GM12878 (cell line): ENCODE measurements around the gene DMD. TPM values are rescaled to one million over a fixed set of nuclear protein-coding genes. Genes with fewer than 3 reads are reported as not detected.

Source experiments
- ATAC-seq: fragments of 200-7000 bp; cut with Tn5 transposase; 3 replicates; pipeline ENCODE4 v1.9.1; 2020; ENCODE audit warnings: mild to moderate bottlenecking, moderate library complexity
- BruUV-seq: library from RNA; stranded (reverse); fragments of 400-500 nt; replicated peaks from 2 replicates; lab custom pipeline; 2021; lab: Mats Ljungman, UMichigan
- CTCF ChIA-PET: fragments of 300-600 bp; sonication (Branson Sonifier 250); formaldehyde crosslinking; extraction: SDS; loops from one replicate; lab custom pipeline; 2021; ENCODE audit warnings: inconsistent platforms; lab: Yijun Ruan, JAX
- POLR2A ChIA-PET: fragments of 350-600 bp; formaldehyde crosslinking; extraction: SDS; loops from one replicate; lab custom pipeline; 2021; ENCODE audit warnings: inconsistent platforms; lab: Charles Lee
- RAD21 ChIA-PET: fragments of 300-600 bp; sonication (Branson Sonifier 250); formaldehyde crosslinking; loops from one replicate; lab custom pipeline; 2023; ENCODE audit warnings: antibody characterized with exemption; ENCODE audit not compliant: unreplicated experiment; lab: Charles Lee
- SMC1A ChIA-PET: fragments of 300-600 bp; sonication (Branson Sonifier 250); formaldehyde crosslinking; loops from one replicate; lab custom pipeline; 2023; ENCODE audit not compliant: unreplicated experiment, uncharacterized antibody; lab: Charles Lee
- DNase-seq: peaks from one replicate; pipeline ENCODE4 v3.0.0-alpha.2; 2011; ENCODE audit warnings: low read depth, low spot score
- FAIRE-seq: peaks from 3 replicates; lab custom pipeline; 2011; peaks lifted over from hg19 to GRCh38; lab: Jason Lieb, UNC
- H2AFZ ChIP-seq: 2 replicates; pipeline ENCODE4 v1.6.0; 2011; ENCODE audit warnings: low read depth, low read length, control low read depth; ENCODE audit not compliant: control insufficient read depth
- H3K27ac ChIP-seq: 2 replicates; pipeline ENCODE4 v1.5.1; 2011; ENCODE audit warnings: control low read depth; ENCODE audit not compliant: control insufficient read depth, insufficient read depth
- H3K27me3 ChIP-seq, 2 experiments: replicated peaks in 1 of 2; 2 replicates each; pipeline versions ENCODE4 v1.6.0 to v1.6.1; 2011; ENCODE audit warnings: low read length in 1 of 2; ENCODE audit not compliant: control insufficient read depth in 2 of 2, insufficient read depth in 2 of 2
- H3K36me3 ChIP-seq, 2 experiments: 2 replicates each; pipeline ENCODE4 v1.5.1; 2011; ENCODE audit warnings: low read length in 1 of 2; ENCODE audit not compliant: control insufficient read depth in 2 of 2, insufficient read depth in 2 of 2
- H3K4me1 ChIP-seq: 2 replicates; pipeline ENCODE4 v1.6.1; 2011; ENCODE audit warnings: mild to moderate bottlenecking, low read length, moderate library complexity, mixed read lengths; ENCODE audit not compliant: control insufficient read depth, insufficient read depth
- H3K4me2 ChIP-seq: 2 replicates; pipeline ENCODE4 v1.6.0; 2011; ENCODE audit warnings: control low read depth; ENCODE audit not compliant: control insufficient read depth, insufficient read depth
- H3K4me3 ChIP-seq: fragments of 200-600 bp; sonication (generic); 2 replicates; pipeline ENCODE4 v1.5.1; 2016
- H3K79me2 ChIP-seq: 2 replicates; pipeline ENCODE4 v1.6.0; 2011; ENCODE audit warnings: low read length; ENCODE audit not compliant: control insufficient read depth, insufficient read depth
- H3K9ac ChIP-seq: 2 replicates; pipeline ENCODE4 v1.8.0; 2011; ENCODE audit warnings: low read length, control low read depth, mixed read lengths; ENCODE audit not compliant: control insufficient read depth, insufficient read depth
- H3K9me3 ChIP-seq: replicated peaks from 3 replicates; pipeline ENCODE4 v1.5.1; 2011; ENCODE audit warnings: mild to moderate bottlenecking, low read length; ENCODE audit not compliant: control insufficient read depth, insufficient read depth
- H4K20me1 ChIP-seq: 2 replicates; pipeline ENCODE4 v1.6.0; 2011; ENCODE audit not compliant: control insufficient read depth, insufficient read depth
- BCL11A ChIP-seq: IDR thresholded peaks from 2 replicates; pipeline ENCODE4 v1.6.1; 2011; ENCODE audit warnings: low read depth, low read length
- BRCA1 ChIP-seq: IDR thresholded peaks from 2 replicates; pipeline ENCODE4 v1.6.1; 2011; ENCODE audit warnings: low read depth, low read length, improper control_type of control experiment
- CTCF ChIP-seq, 3 experiments: IDR thresholded peaks in 2 of 3; conservative IDR thresholded peaks in 1 of 3; 2 replicates each; pipeline ENCODE4 v1.5.1; 2011; ENCODE audit warnings: low read depth in 3 of 3, low read length in 3 of 3, mild to moderate bottlenecking in 3 of 3, control low read depth in 2 of 3, moderate library complexity in 2 of 3, inconsistent platforms in 1 of 3, mixed read lengths in 1 of 3; ENCODE audit not compliant: control insufficient read depth in 2 of 3, insufficient read depth in 1 of 3; ENCODE audit errors: extremely low read depth in 1 of 3
- EED ChIP-seq: sonication (generic); IDR thresholded peaks from 2 replicates; pipeline ENCODE4 v1.6.1; 2016; ENCODE audit warnings: antibody characterized with exemption, low read depth
- EZH2 ChIP-seq: IDR thresholded peaks from 2 replicates; pipeline ENCODE4 v1.6.1; 2012; ENCODE audit warnings: low read depth, mild to moderate bottlenecking, control low read depth, inconsistent platforms, low read length, borderline replicate concordance; ENCODE audit not compliant: control insufficient read depth
- HDGF ChIP-seq: fragments of 450-650 bp; IDR thresholded peaks from 2 replicates; pipeline ENCODE4 v1.6.1; 2016; ENCODE audit warnings: antibody characterized with exemption
- IRF4 ChIP-seq: IDR thresholded peaks from 2 replicates; pipeline ENCODE4 v1.6.1; 2011; ENCODE audit warnings: low read depth, low read length
- MYB ChIP-seq: fragments of 150-350 bp; IDR thresholded peaks from 2 replicates; pipeline ENCODE4 v1.6.1; 2014; ENCODE audit warnings: mild to moderate bottlenecking, low read depth, low read length, borderline replicate concordance
- NKRF ChIP-seq: fragments of 450-650 bp; conservative IDR thresholded peaks from 2 replicates; pipeline ENCODE4 v1.6.1; 2017; ENCODE audit warnings: mild to moderate bottlenecking, moderate library complexity
- SKIL ChIP-seq: fragments of 450-650 bp; IDR thresholded peaks from 2 replicates; pipeline ENCODE4 v1.6.1; 2017; ENCODE audit warnings: mild to moderate bottlenecking, low read depth, inconsistent platforms; ENCODE audit not compliant: poor library complexity, severe bottlenecking
- SMC3 ChIP-seq: IDR thresholded peaks from 2 replicates; pipeline ENCODE4 v1.6.1; 2011; ENCODE audit warnings: low read length, improper control_type of control experiment, borderline replicate concordance
- SPI1 ChIP-seq: IDR thresholded peaks from 2 replicates; pipeline ENCODE4 v1.6.1; 2011; ENCODE audit warnings: low read depth, mild to moderate bottlenecking, low read length, moderate library complexity, borderline replicate concordance; ENCODE audit not compliant: insufficient read depth
- WRNIP1 ChIP-seq: IDR thresholded peaks from 2 replicates; pipeline ENCODE4 v1.6.1; 2011; ENCODE audit warnings: low read depth, low read length, improper control_type of control experiment, borderline replicate concordance
- in situ Hi-C: fragments of 300-500 bp; cut with MboI; formaldehyde crosslinking; loops from 9 replicates; pipeline ENCODE4 v1.14.3; 2018; ENCODE audit warnings: mixed read lengths
- intact Hi-C: fragments of 100-400 bp; cut with micrococcal nuclease; formaldehyde crosslinking; loops from one replicate; pipeline ENCODE4 v1.14.2; 2022; ENCODE audit not compliant: unreplicated experiment
- polyA plus RNA-seq, 11 experiments: library from polyadenylated mRNA; depleted of rRNA in 4 of 11; unstranded in 6 of 11; stranded (reverse) in 5 of 11; fragments of >200 nt; fragmentation: Nextera tagmentation in 4 of 11; fragmentation: Illumina TruSeq in 1 of 11; extraction: Ambion mirVana in 4 of 11; extraction: Trizol in 1 of 11; gene quantifications; 1 replicate in 1 of 11; 2 replicates in 10 of 11; pipeline versions ENCODE4 v1.2.1 to v1.2.3, GENCODE V29; 2011 to 2016; ENCODE audit warnings: inconsistent platforms in 2 of 11, missing spikeins in 2 of 11, low read depth in 1 of 11
- total RNA-seq, 4 experiments: library from RNA; depleted of rRNA in 3 of 4; stranded (reverse); fragments of >200 nt in 3 of 4; fragmentation: Illumina TruSeq in 1 of 4; extraction: Trizol in 1 of 4; gene quantifications; 2 replicates each; pipeline versions ENCODE4 v1.2.1 to v1.2.3, GENCODE V29; 2013 to 2021

DMD gene
- total and polyA plus RNA-seq, 10 of the 15 experiments (the other 5 are each of a cell fraction or from before 2014, with no cell fraction given) = 1.4 to 24.3 (median 4.3) TPM

- Histone ChIP-seq H3K9ac (no peak overlapping the region), H3K79me2 (no peaks in the 10 kb centered on the region), H3K4me2 (no peak overlapping the region), H3K9me3 (no peaks in the 10 kb centered on the region), H3K27ac (no peak overlapping the region), H4K20me1 (no peaks in the 10 kb centered on the region), H3K36me3 (no peaks in the 10 kb centered on the region), H2AFZ (no peak overlapping the region), H3K4me3 (no peak overlapping the region), H3K27me3 (no peaks in the 10 kb centered on the region), H3K4me1 (no peaks in the 10 kb centered on the region)
- in situ Hi-C loops (loop anchor here (10.0 kb wide), 1 partner anchor 201 kb away; no protein-coding TSS in a partner anchor), intact Hi-C loops (loop anchor here (1.0 to 2.0 kb wide), 4 partner anchors 79 to 445 kb away; no protein-coding TSS in a partner anchor)
- BruUV-seq = no TSS peak
- DNase-seq (no peak), FAIRE-seq (no peak), ATAC-seq (peak; percentile 64)
- ChIA-PET POLR2A (interaction anchor here (0.6 to 1.2 kb wide), 3 partner anchors 8 to 177 kb away, joined by 3 to 4 read pairs (median 4); no protein-coding TSS in a partner anchor), RAD21 (interaction anchor here (0.6 to 8.5 kb wide), 31 partner anchors 9 to 690 kb away, joined by 3 to 127 read pairs (median 4); no protein-coding TSS in a partner anchor), SMC1A (interaction anchor here (0.7 to 11.8 kb wide), 37 partner anchors 9 to 476 kb away, joined by 3 to 213 read pairs (median 4); no protein-coding TSS in a partner anchor), CTCF (interaction anchor here (0.6 to 8.9 kb wide), 47 partner anchors 9 to 486 kb away, joined by 3 to 187 read pairs (median 4); no protein-coding TSS in a partner anchor)
- TF ChIP-seq NKRF (no peak), SMC3 (peak; percentile 73), WRNIP1 (no peak), SPI1 (no peak), BRCA1 (no peak), CTCF (IDR thresholded peaks at IDR 0.05 in 2 of 3, conservative IDR thresholded peaks at IDR 0.05 in 1 of 3; ENCODE audit: control insufficient read depth in 2 of 3, extremely low read depth in 1 of 3, insufficient read depth in 1 of 3, low read depth in 3 of 3, low read length in 3 of 3) (peak; percentile 59 to 62 (median 61)), MYB (no peak), EED (no peak), IRF4 (no peak), BCL11A (no peak), HDGF (no peak), SKIL (no peak), EZH2 (no peak)
Measured at GRCh38 chrX:31213941-31214340, 1997.4 kb downstream of the DMD start.
